GM20431 (cell line): Measurements from ENCODE around the gene DENND5B.

Source experiments
- in situ Hi-C: fragments of 300-500 bp; cut with MseI, MboI; formaldehyde crosslinking; loops from one replicate; pipeline ENCODE4 v1.15.0; 2020; ENCODE audit warnings: low sequenced_read_pairs; ENCODE audit not compliant: unreplicated experiment

DENND5B gene

DNA sequence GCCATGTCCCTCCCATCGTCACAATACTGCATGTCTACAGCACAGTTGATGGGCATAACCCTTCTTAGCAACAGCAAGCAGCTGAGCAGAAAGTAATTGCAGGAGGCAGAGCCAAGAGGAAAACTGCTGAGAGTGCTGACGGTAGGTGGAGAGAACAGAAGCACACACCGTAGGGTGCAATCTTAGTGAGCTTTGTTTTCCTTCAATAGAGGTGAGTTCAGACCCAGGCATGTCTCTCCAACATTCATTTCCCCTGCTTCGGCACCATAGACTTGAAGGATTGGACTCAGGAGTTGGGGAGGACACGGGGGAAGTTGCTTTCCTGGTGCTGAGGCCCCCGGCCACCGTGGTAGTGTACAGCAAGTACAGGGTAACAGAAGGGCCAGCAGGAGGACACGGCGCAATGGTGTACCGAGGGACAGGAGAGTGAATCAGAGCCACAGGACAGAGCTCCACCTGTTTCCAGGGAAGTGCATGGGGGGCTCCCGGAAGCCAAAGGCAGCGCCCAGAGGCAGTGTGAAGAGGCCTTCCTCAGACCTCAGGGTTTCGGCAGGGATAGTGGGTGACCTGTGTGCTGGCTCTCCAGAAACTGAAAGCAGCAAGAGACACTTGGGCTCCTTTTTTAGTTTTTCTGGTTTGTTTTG is 228.7 kb downstream of the DENND5B start:
- in situ Hi-C loops = loop anchor here (25.0 kb wide), 1 partner anchor 100 kb away; no protein-coding TSS in a partner anchor

DNA sequence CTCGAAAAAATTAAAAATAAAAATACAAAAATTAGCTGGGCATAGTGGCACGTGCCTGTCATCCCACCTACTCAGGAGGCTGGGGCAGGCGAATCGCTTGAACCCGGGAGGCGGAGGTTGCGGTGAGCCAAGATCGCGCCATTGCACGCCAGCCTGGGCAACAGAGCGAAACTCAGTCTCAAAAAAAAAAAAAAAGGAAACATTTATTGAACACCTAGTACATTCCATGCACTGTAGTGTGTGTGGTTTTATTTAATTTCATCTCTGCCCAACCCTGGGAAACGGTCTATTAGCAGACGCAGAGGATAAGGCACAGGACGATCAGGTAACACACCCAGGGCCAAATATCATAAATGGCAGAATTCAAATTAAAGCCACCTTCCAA is 229.2 kb downstream of the DENND5B start:
- in situ Hi-C loops = loop anchor here (25.0 kb wide), 1 partner anchor 99 kb away; no protein-coding TSS in a partner anchor

DNA sequence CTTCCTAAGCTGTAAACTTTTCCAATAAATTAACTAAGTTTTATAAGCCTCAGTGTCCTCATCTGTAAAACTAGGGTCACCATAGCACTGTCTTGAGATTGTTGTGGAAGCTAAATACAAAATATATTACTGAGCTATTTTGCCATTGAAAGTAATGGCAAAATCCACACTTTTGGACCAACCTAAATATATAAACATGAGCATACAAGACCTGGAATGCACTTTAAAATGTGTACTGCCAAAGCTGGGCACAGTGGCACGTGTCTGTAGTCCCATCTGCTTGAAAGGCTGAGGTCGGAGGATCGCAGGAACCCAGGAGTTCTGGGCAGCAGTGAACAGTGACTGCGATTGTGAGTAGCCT is 235.2 kb downstream of the DENND5B start:
- in situ Hi-C loops = loop anchor here (25.0 kb wide), 1 partner anchor 93 kb away; no protein-coding TSS in a partner anchor

DNA sequence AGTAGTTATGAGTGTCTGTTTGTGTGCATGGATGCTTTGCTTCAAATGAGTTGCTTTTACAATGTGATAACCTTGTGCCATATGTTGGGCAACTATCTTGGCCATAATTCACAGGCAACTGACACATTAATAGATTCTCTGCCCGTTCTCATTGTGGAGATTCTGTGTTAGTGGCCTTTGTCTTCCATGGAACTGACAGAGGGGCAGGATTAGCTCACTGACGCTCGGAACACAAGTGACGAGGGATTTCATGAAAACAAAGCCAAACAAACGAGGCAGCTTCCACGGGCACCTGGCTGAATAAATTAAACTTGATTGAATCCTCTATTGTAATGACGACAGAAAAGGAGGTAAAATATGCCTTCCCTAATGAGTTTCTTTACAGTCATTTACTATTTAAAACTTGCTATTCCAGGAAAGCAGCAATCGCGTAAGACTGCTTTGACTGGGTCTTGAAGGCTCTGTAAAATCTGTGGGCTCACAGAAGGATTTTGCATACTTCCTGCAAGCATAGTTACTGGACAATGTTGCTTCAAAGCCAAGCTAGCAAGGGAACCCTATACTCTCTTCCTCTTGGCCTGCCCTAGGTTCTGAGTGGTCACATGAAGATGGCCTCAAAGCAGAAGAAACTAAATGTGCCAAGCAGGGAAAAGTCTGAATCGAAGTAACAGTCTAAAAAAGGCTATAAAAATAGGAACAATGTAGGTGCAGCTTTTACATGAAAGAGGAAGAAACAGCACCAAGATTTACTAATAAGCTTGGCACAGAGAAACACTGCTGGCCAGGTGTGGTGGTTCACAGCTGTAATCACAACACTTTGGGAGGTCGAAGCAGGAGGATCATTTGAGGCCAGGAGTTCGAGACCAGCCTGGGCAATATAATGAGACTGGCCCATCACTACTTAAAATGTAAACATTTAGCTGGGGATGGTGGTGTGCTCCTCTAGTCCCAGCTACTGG is 236.9 kb downstream of the DENND5B start:
- in situ Hi-C loops = loop anchor here (25.0 kb wide), 1 partner anchor 92 kb away; no protein-coding TSS in a partner anchor

DNA sequence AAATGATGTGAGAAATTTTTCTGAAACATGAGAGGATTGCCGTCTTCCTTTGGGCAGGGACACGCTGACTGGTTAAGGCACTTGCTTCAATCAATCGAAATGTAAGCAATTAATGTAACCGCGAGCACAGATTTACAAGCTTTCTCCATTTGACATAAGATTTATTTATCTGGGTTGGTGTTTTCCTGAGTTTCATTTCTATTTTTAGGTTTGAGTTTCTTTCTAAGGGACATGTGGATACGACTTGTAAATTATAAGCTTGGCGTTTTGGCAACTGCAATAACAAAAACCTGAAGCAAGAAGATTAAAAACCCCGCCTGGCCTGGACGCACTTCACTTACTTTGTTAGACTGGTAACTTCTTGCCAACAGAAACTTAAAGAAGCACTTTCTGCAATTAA is 244.7 kb downstream of the DENND5B start:
- in situ Hi-C loops = no loop called here

DNA sequence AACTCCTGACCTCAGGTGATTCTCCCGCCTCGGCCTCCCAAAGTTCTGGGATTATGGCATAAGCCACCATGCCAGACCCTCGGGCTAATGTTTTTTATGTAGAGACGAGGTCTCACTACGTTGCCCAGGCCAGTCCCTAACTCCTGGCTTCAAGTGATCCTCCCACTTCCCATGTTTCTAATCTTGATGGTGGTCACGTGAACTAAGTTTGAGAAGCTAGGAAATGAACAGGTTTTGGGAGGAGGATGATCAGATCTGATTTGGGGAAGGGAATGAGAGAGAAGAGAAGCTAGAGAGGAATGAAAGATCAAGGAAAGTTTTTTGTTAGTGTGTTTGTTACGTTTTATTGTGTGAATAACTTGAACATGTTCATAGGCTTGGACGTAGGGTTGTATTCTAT is 247.8 kb downstream of the DENND5B start:
- in situ Hi-C loops = no loop called here

DNA sequence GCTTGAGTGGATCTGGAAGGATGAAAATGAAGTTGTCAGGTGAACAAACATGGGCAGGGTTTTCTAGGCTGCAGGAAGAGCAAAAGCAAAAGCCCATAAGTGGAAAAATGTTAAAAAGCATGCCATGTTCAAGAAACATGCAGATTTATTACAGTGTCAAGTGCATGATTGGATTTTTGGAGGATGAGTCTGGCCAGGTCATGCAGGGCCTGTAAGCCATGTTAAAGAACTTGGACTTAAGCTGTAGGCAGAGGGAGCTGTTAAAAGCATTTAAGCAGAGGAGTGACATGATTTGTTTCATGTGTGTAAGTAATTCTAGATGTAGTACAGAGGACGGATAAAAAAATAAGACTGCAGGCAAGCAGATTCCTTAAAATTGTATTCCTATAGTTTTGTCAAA is 248.7 kb downstream of the DENND5B start:
- in situ Hi-C loops = no loop called here

DNA sequence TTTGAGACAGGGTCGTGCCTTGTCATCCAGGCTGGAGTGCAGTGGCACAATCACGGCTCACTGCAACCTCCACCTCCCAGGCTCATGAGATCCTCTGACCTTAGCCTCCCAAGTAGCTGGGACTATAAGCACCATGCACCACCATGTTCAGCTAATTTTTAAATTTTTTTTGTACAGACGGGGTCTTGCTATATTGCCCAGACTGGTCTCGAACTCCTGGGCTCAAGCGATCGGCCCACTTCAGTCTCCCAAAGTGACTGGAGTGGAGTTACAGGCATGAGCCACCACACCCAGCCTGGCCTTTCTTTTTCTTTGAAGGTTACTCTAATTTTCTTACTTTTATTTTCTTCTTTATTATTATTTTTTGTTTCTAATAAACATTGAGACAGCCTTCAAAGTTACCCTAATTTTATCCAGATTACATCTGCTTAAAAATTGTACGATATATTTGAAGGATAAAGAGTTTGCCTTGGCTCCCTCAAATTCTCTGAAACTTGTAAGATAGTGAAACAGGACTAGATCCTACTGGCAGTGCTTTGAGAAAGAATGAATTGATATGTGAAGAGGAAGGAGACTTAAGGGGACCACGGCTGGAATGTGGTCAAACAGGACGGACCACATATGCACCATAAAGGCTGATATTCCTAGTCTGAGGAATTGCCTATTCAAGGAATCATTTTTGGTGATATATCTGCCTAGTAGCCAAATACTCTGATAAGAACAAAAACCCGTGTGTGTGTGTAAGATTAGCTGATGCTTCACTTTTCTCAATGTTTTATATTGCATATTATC is 250.9 kb downstream of the DENND5B start:
- in situ Hi-C loops = no loop called here

DNA sequence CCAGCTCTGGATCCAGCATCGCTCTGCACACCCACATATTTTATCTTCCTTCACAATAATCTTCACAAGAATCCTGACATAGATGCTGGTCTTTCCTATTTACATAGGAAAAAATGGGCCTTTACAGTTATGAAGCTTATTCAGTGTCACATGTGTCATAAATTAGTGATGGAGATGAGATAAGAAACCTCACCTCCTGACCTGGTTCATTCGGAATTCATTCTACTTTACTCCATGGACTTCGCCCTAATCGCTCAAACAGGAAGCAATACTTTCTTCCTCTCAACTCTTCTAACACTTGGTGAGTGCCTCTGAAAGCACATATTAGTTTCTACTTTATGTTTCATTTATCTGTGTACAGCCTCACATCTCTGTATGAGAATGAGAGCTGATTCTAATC is 253.0 kb downstream of the DENND5B start:
- in situ Hi-C loops = no loop called here
